IMR-90 (cell line): Measurements from ENCODE around the gene ACOT7. TPM values are rescaled to one million over a fixed set of nuclear protein-coding genes. Genes with fewer than 3 reads are reported as not detected.

Source experiments
- ATAC-seq: fragments of 200-7000 bp; cut with Tn5 transposase; 2 replicates; pipeline ENCODE4 v1.9.1; 2020; ENCODE audit warnings: low read depth, mild to moderate bottlenecking, moderate library complexity
- BruUV-seq: library from RNA; stranded (reverse); fragments of 400-500 nt; replicated peaks from 2 replicates; lab custom pipeline; 2021; lab: Mats Ljungman, UMichigan
- CTCF ChIA-PET: fragments of 300-600 bp; formaldehyde crosslinking; extraction: SDS; loops from one replicate; lab custom pipeline; 2021; ENCODE audit warnings: antibody characterized with exemption; lab: Yijun Ruan, JAX
- POLR2A ChIA-PET: fragments of 300-600 bp; sonication (Branson Sonifier 250); formaldehyde crosslinking; loops from one replicate; lab custom pipeline; 2022; ENCODE audit warnings: antibody characterized with exemption; ENCODE audit not compliant: unreplicated experiment; lab: Charles Lee
- DNase-seq: peaks from one replicate; pipeline ENCODE4 v3.0.0; 2013
- H2AFZ ChIP-seq: replicated peaks from 2 replicates; pipeline ENCODE3; 2013; ENCODE audit warnings: low read length, mild to moderate bottlenecking; ENCODE audit not compliant: poor library complexity
- H2AK5ac ChIP-seq: 2 replicates; pipeline ENCODE4 v1.6.1; 2013; ENCODE audit warnings: low read depth, low read length, inconsistent platforms
- H2AK9ac ChIP-seq: replicated peaks from 2 replicates; pipeline ENCODE3; 2013; ENCODE audit warnings: mild to moderate bottlenecking, low read depth, low read length, moderate library complexity; ENCODE audit not compliant: poor library complexity
- H2BK120ac ChIP-seq: 2 replicates; pipeline ENCODE4 v1.6.1; 2013; ENCODE audit warnings: low read depth, low read length, inconsistent platforms
- H2BK15ac ChIP-seq: 3 replicates; pipeline ENCODE4 v1.6.1; 2013; ENCODE audit warnings: low read depth, low read length, inconsistent platforms
- H2BK20ac ChIP-seq: 2 replicates; pipeline ENCODE4 v1.6.1; 2013; ENCODE audit warnings: low read depth, mild to moderate bottlenecking, inconsistent platforms, low read length, moderate library complexity
- H2BK5ac ChIP-seq: 2 replicates; pipeline ENCODE4 v1.6.1; 2013; ENCODE audit warnings: mild to moderate bottlenecking, low read depth, low read length, inconsistent platforms; ENCODE audit not compliant: poor library complexity, severe bottlenecking
- H3K14ac ChIP-seq: replicated peaks from 2 replicates; pipeline ENCODE4 v1.6.1; 2013; ENCODE audit warnings: low read depth, low read length, inconsistent platforms
- H3K18ac ChIP-seq: 2 replicates; pipeline ENCODE4 v1.6.1; 2013; ENCODE audit warnings: low read depth, low read length, control low read depth
- H3K23ac ChIP-seq: 2 replicates; pipeline ENCODE4 v1.6.1; 2013; ENCODE audit warnings: low read depth, low read length, inconsistent platforms
- H3K27ac ChIP-seq: 2 replicates; pipeline ENCODE4 v1.5.1; 2013; ENCODE audit warnings: mild to moderate bottlenecking, control low read depth, low read length; ENCODE audit not compliant: insufficient read depth
- H3K27me3 ChIP-seq: 2 replicates; pipeline ENCODE4 v1.6.1; 2013; ENCODE audit warnings: low read length; ENCODE audit not compliant: control insufficient read depth, insufficient read depth
- H3K36me3 ChIP-seq: 2 replicates; pipeline ENCODE4 v1.6.1; 2013; ENCODE audit warnings: low read length, mixed read lengths; ENCODE audit not compliant: control insufficient read depth, insufficient read depth
- H3K4ac ChIP-seq: 2 replicates; pipeline ENCODE4 v1.6.1; 2013; ENCODE audit warnings: low read depth, low read length, inconsistent platforms
- H3K4me1 ChIP-seq: 2 replicates; pipeline ENCODE4 v1.6.1; 2013; ENCODE audit warnings: low read length, mixed read lengths; ENCODE audit not compliant: control insufficient read depth, insufficient read depth
- H3K4me2 ChIP-seq: 2 replicates; pipeline ENCODE4 v1.6.1; 2013; ENCODE audit warnings: low read depth, mild to moderate bottlenecking, control low read depth, low read length, moderate library complexity
- H3K4me3 ChIP-seq: 2 replicates; pipeline ENCODE4 v1.5.1; 2013; ENCODE audit warnings: low read depth, mild to moderate bottlenecking, control low read depth, low read length, moderate library complexity; ENCODE audit not compliant: insufficient read depth
- H3K56ac ChIP-seq: 2 replicates; pipeline ENCODE4 v1.6.1; 2013; ENCODE audit warnings: low read length, inconsistent platforms; ENCODE audit not compliant: insufficient read depth; ENCODE audit errors: extremely low read depth
- H3K79me1 ChIP-seq, 2 experiments: 2 replicates each; pipeline ENCODE4 v1.6.1; 2013; ENCODE audit warnings: low read length in 2 of 2, inconsistent platforms in 1 of 2, low read depth in 1 of 2
- H3K9ac ChIP-seq: 2 replicates; pipeline ENCODE4 v1.6.1; 2013; ENCODE audit warnings: low read depth, low read length, control low read depth
- H3K9me1 ChIP-seq: 2 replicates; pipeline ENCODE4 v1.6.1; 2013; ENCODE audit warnings: low read length, inconsistent platforms; ENCODE audit not compliant: insufficient read depth
- H3K9me3 ChIP-seq: 2 replicates; pipeline ENCODE4 v1.6.1; 2013; ENCODE audit warnings: low read length; ENCODE audit not compliant: control insufficient read depth, insufficient read depth
- H4K20me1 ChIP-seq: 2 replicates; pipeline ENCODE4 v1.6.1; 2013; ENCODE audit warnings: low read length, inconsistent platforms; ENCODE audit not compliant: insufficient read depth
- H4K5ac ChIP-seq: 2 replicates; pipeline ENCODE4 v1.6.1; 2013; ENCODE audit warnings: mild to moderate bottlenecking, low read depth, low read length, control low read depth
- H4K8ac ChIP-seq, 2 experiments: 2 replicates each; pipeline ENCODE4 v1.6.1; 2013; ENCODE audit warnings: low read depth in 2 of 2, low read length in 2 of 2, control low read depth in 1 of 2, inconsistent platforms in 1 of 2
- H4K91ac ChIP-seq: 2 replicates; pipeline ENCODE4 v1.6.1; 2013; ENCODE audit warnings: low read depth, low read length, inconsistent platforms; ENCODE audit not compliant: insufficient read depth
- BHLHE40 ChIP-seq: fragments of 150-350 bp; IDR thresholded peaks from 2 replicates; pipeline ENCODE4 v1.6.1; 2016; ENCODE audit warnings: mild to moderate bottlenecking, low read depth, low read length
- CEBPB ChIP-seq: IDR thresholded peaks from 2 replicates; pipeline ENCODE4 v1.6.1; 2012; ENCODE audit warnings: low read depth, low read length, improper control_type of control experiment
- CHD1 ChIP-seq: IDR thresholded peaks from 2 replicates; pipeline ENCODE4 v1.6.1; 2012; ENCODE audit warnings: low read depth, low read length, improper control_type of control experiment
- ELK1 ChIP-seq: fragments of 150-350 bp; IDR thresholded peaks from 2 replicates; pipeline ENCODE4 v1.6.1; 2016; ENCODE audit warnings: low read depth, mild to moderate bottlenecking, low read length, moderate library complexity, borderline replicate concordance
- FOS ChIP-seq: fragments of 150-350 bp; IDR thresholded peaks from 2 replicates; pipeline ENCODE4 v1.6.1; 2016; ENCODE audit warnings: low read depth, low read length
- MAFK ChIP-seq: IDR thresholded peaks from 2 replicates; pipeline ENCODE4 v1.6.1; 2012; ENCODE audit warnings: low read depth, low read length, improper control_type of control experiment
- MAZ ChIP-seq: IDR thresholded peaks from 2 replicates; pipeline ENCODE4 v1.6.1; 2012; ENCODE audit warnings: low read depth, mild to moderate bottlenecking, low read length, improper control_type of control experiment, moderate library complexity, borderline replicate concordance
- MXI1 ChIP-seq: IDR thresholded peaks from 2 replicates; pipeline ENCODE4 v1.6.1; 2012; ENCODE audit warnings: low read depth, mild to moderate bottlenecking, low read length, moderate library complexity, borderline replicate concordance
- NFE2L2 ChIP-seq: fragments of 150-350 bp; IDR thresholded peaks from 2 replicates; pipeline ENCODE4 v1.6.1; 2016; ENCODE audit warnings: low read depth, mild to moderate bottlenecking, low read length
- POLR2A ChIP-seq: IDR thresholded peaks from 2 replicates; pipeline ENCODE4 v1.6.1; 2012; ENCODE audit warnings: mild to moderate bottlenecking, low read depth, low read length
- RAD21 ChIP-seq: IDR thresholded peaks from 2 replicates; pipeline ENCODE4 v1.6.1; 2012; ENCODE audit warnings: low read length, improper control_type of control experiment
- RCOR1 ChIP-seq: IDR thresholded peaks from 2 replicates; pipeline ENCODE4 v1.6.1; 2012; ENCODE audit warnings: mild to moderate bottlenecking, low read length, improper control_type of control experiment; ENCODE audit not compliant: insufficient replicate concordance
- RFX5 ChIP-seq: IDR thresholded peaks from 2 replicates; pipeline ENCODE4 v1.8.0; 2012; ENCODE audit warnings: low read depth, mild to moderate bottlenecking, low read length, moderate library complexity
- SMC3 ChIP-seq: fragments of 150-350 bp; IDR thresholded peaks from 2 replicates; pipeline ENCODE4 v1.6.1; 2016; ENCODE audit warnings: low read depth, mild to moderate bottlenecking, antibody characterized with exemption, low read length, moderate library complexity
- USF2 ChIP-seq: fragments of 150-350 bp; IDR thresholded peaks from 2 replicates; pipeline ENCODE4 v1.6.1; 2017; ENCODE audit warnings: mild to moderate bottlenecking, antibody characterized with exemption, low read length, low read depth
- WGBS, 2 experiments: methylation state at CpG; one replicate each; pipeline versions ENCODE4 v1.1.5 to v1.1.7; 2013; ENCODE audit warnings: missing lambda C conversion rate in 2 of 2; ENCODE audit not compliant: insufficient read length in 1 of 2; ENCODE audit errors: extremely low coverage in 2 of 2; 5-methylcytosine and 5-hydroxymethylcytosine counted together
- dilution Hi-C: fragments of 300-500 bp; cut with HindIII; formaldehyde crosslinking; loops from one replicate; pipeline ENCODE4 v1.14.3; 2018; ENCODE audit warnings: low sequenced_read_pairs; ENCODE audit not compliant: unreplicated experiment
- in situ Hi-C: fragments of 300-500 bp; cut with MboI; formaldehyde crosslinking; loops from 3 replicates; pipeline ENCODE4 v1.14.3; 2019; ENCODE audit warnings: low sequenced_read_pairs, inconsistent platforms, mixed read lengths
- intact Hi-C: fragments of 100-400 bp; cut with micrococcal nuclease; formaldehyde crosslinking; loops from 2 replicates; pipeline ENCODE4 v1.10.0; 2022
- polyA plus RNA-seq, 3 experiments: library from polyadenylated mRNA; depleted of rRNA; stranded (reverse); fragments of >200 nt; gene quantifications; 2 replicates each; pipeline ENCODE4 v1.2.3, GENCODE V29; 2012; ENCODE audit warnings: low replicate concordance in 1 of 3
- total RNA-seq: library from RNA; depleted of rRNA; stranded (reverse); fragments of >200 nt; gene quantifications from 2 replicates; pipeline ENCODE4 v1.2.3, GENCODE V29; 2012

ACOT7 gene
- total and polyA plus RNA-seq, 2 of the 4 experiments (the other 2 are of a cell fraction), result 51.6 to 242 TPM

- Histone ChIP-seq H3K18ac (no peak overlapping the region), H3K14ac (no peak overlapping the region), H2AK5ac (no peak overlapping the region), H3K9me1 (no peaks in the 10 kb centered on the region; the same call in 1 of the 2 replicates), H3K4me1 (no peaks in the 10 kb centered on the region), H2AFZ (no peak overlapping the region), H4K20me1 (no peaks in the 10 kb centered on the region; the same call in 1 of the 2 replicates), H3K23ac (no peak overlapping the region), H4K8ac (no peak overlapping the region), H2AK9ac (no peak overlapping the region), H3K9me3 (no peaks in the 10 kb centered on the region), H3K27me3 (no peaks in the 10 kb centered on the region), H3K4ac (no peak overlapping the region), H3K4me2 (no peak overlapping the region), H2BK120ac (no peak overlapping the region), H3K4me3 (no peak overlapping the region), H2BK5ac (no peak overlapping the region), H3K56ac (no peak overlapping the region), H3K79me1 (peaks cover 0 to 2% of the 10 kb centered on the region in 2 experiments; a peak in 1 of 4 replicates), H3K9ac (no peak overlapping the region), H4K5ac (no peak overlapping the region), H4K91ac (no peak overlapping the region), H2BK20ac (no peak overlapping the region), H3K27ac (no peak overlapping the region), H3K36me3 (peaks cover 30% of the 10 kb centered on the region), H2BK15ac (no peak overlapping the region)
- no TSS peak for BruUV-seq
- dilution Hi-C loops, result no loop called here
- ATAC-seq, result no peak
- 100% methylated on average over 2 of the region's 12 CpGs; no CpG with 5 or more reads in 1 of the 2 experiments for WGBS, 2 experiments
- POLR2A ChIA-PET, result no interaction called here
- intact Hi-C loops, result no loop called here
- DNase-seq, result no peak
- in situ Hi-C loops, result no loop called here
- TF ChIP-seq USF2, result no peak
- no peak for TF ChIP-seq MAFK
- TF ChIP-seq CEBPB, result no peak
- TF ChIP-seq BHLHE40, result no peak
- no peak for TF ChIP-seq ELK1
- no peak for TF ChIP-seq POLR2A
- no peak for TF ChIP-seq RCOR1
- no peak for TF ChIP-seq FOS
- no peak for TF ChIP-seq CHD1
- TF ChIP-seq RFX5, result no peak
- TF ChIP-seq RAD21, result no peak
- TF ChIP-seq MXI1, result no peak
- no peak for TF ChIP-seq NFE2L2
- TF ChIP-seq SMC3, result no peak
- no peak for TF ChIP-seq MAZ
- CTCF ChIA-PET, result interaction anchor here (0.7 kb wide), 1 partner anchor 14 kb away, joined by 3 read pairs; no protein-coding TSS in a partner anchor
Observed at GRCh38 chr1:6221210-6221784, 172.3 kb downstream of the ACOT7 start.
